ENCODE data around the gene SLC15A4. TPM values are rescaled to one million over a fixed set of nuclear protein-coding genes. Genes with fewer than 3 reads are reported as not detected.
"Not testable (repeated sequence)": the region's sequence is repeated elsewhere in the genome, so short reads cannot be mapped to it uniquely, and the experiment has no call there.

Gene SLC15A4
- total and polyA plus RNA-seq, 9 of the 15 experiments (the other 6 are each of a cell fraction or from before 2014, with no cell fraction given): 5.5 to 20.8 (median 10.1) TPM

DNA sequence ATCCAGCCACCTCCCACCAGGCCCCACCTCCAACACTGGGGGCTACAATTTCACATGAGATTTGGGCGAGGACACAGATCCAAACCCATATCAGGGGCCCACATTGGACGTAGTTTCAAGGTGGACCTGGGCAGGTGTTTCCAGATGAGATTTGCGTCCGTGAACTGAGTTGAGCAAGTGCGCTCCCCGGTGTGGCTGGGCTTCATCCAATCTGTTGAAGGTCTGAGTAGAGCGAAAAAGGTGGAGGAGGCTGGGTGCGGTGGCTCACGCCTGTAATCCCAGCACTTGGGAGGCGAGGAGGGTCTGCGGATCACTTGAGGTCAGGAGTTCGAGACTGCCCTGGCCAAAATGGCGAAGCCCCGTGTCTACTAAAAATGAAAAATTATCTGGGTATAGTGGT, 24.6 kb upstream of the SLC15A4 start:
- Histone ChIP-seq H3K4me1 (replicated peaks in 1 of 2; ENCODE audit: control insufficient read depth in 2 of 2, insufficient read depth in 2 of 2, low read length in 2 of 2) (no peaks in the 10 kb centered on the region; a peak in 1 of 5 replicates), H4K20me1 (replicated peaks; ENCODE audit: control insufficient read depth, insufficient read depth, low read length) (no peaks in the 10 kb centered on the region), H3K79me2 (ENCODE audit: control insufficient read depth, insufficient read depth, low read length) (no peaks in the 10 kb centered on the region), H3K9me1 (ENCODE audit: control insufficient read depth, insufficient read depth, low read length) (no peaks in the 10 kb centered on the region), H3K4me3 (no peak overlapping the region), H3K27ac (ENCODE audit: extremely low read depth, low read depth, low read length) (no peak overlapping the region), H3K4me2 (ENCODE audit: insufficient read depth, low read length) (no peak overlapping the region), H3K9me3 (replicated peaks; ENCODE audit: control insufficient read depth, insufficient read depth, low read depth, low read length) (no peaks in the 10 kb centered on the region), H3K27me3 (ENCODE audit: control insufficient read depth in 2 of 2, insufficient read depth in 2 of 2, low read length in 2 of 2) (peaks cover 8 to 27% of the 10 kb centered on the region in 2 experiments), H3K9ac (ENCODE audit: insufficient read depth in 1 of 2, low read depth in 2 of 2, low read length in 2 of 2) (no peak overlapping the region), H3K36me3 (ENCODE audit: control insufficient read depth, insufficient read depth, low read length) (no peaks in the 10 kb centered on the region), H2AFZ (ENCODE audit: low read depth, low read length) (no peak overlapping the region)
- 13% methylated on average over 14 of the region's 14 CpGs for WGBS (ENCODE audit: insufficient coverage, low coverage, missing lambda C conversion rate)
- ChIA-PET POLR2A (no interaction called here), CTCF (ENCODE audit: low intra/inter-chr PET ratio) (no interaction called here)
- in situ Hi-C loops (cut with MboI): no loop called here
- BruUV-seq (replicated peaks): no TSS peak
- no peak for TF ChIP-seq ZFP36 (IDR thresholded peaks at IDR 0.05; ENCODE audit: low read depth, low read length, partially characterized antibody)
- no peak for TF ChIP-seq ZZZ3 (IDR thresholded peaks at IDR 0.05)
- TF ChIP-seq ELF2 (CRISPR knock-in tag; IDR thresholded peaks at IDR 0.05): no peak
- TF ChIP-seq ADNP (tag; IDR thresholded peaks at IDR 0.05): no peak
- no peak for TF ChIP-seq ZNF217 (CRISPR knock-in tag; IDR thresholded peaks at IDR 0.05)
- TF ChIP-seq, protein P1, sequence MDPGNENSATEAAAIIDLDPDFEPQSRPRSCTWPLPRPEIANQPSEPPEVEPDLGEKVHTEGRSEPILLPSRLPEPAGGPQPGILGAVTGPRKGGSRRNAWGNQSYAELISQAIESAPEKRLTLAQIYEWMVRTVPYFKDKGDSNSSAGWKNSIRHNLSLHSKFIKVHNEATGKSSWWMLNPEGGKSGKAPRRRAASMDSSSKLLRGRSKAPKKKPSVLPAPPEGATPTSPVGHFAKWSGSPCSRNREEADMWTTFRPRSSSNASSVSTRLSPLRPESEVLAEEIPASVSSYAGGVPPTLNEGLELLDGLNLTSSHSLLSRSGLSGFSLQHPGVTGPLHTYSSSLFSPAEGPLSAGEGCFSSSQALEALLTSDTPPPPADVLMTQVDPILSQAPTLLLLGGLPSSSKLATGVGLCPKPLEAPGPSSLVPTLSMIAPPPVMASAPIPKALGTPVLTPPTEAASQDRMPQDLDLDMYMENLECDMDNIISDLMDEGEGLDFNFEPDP (CRISPR knock-in tag; IDR thresholded peaks at IDR 0.05): no peak
- TF ChIP-seq LARP7 (IDR thresholded peaks at IDR 0.05): no peak
- no peak for TF ChIP-seq IRF9 (tag; IDR thresholded peaks at IDR 0.05)
- TF ChIP-seq PHTF2 (CRISPR knock-in tag; IDR thresholded peaks at IDR 0.05): no peak
- no peak for TF ChIP-seq PHF21A (IDR thresholded peaks at IDR 0.05; ENCODE audit: borderline replicate concordance, low read depth)
- TF ChIP-seq SETDB1 (IDR thresholded peaks at IDR 0.05; ENCODE audit: low read length): no peak
- no peak for TF ChIP-seq ZNF12 (CRISPR knock-in tag; IDR thresholded peaks at IDR 0.05)
- DNase-seq (ENCODE audit: extremely low read depth in 1 of 4, low spot score in 3 of 4) (no peak), FAIRE-seq (no peak), ATAC-seq (no peak)
- intact Hi-C loops (cut with micrococcal nuclease): no loop called here

GRCh38 chr12:128846671-128847070, 22.9 kb upstream of the SLC15A4 start:
- H3K4me2 ChIP-seq (ENCODE audit: insufficient read depth, low read length); H3K9me3 ChIP-seq (replicated peaks; ENCODE audit: control insufficient read depth, insufficient read depth, low read depth, low read length); H2AFZ ChIP-seq (ENCODE audit: low read depth, low read length); H3K9me1 ChIP-seq (ENCODE audit: control insufficient read depth, insufficient read depth, low read length); H3K79me2 ChIP-seq (ENCODE audit: control insufficient read depth, insufficient read depth, low read length); in situ Hi-C loops (cut with MboI); ATAC-seq; H3K4me3 ChIP-seq; H3K27ac ChIP-seq (ENCODE audit: extremely low read depth, low read depth, low read length); DNase-seq (ENCODE audit: extremely low read depth in 1 of 4, low spot score in 3 of 4); H3K9ac ChIP-seq (ENCODE audit: insufficient read depth in 1 of 2, low read depth in 2 of 2, low read length in 2 of 2); H3K4me1 ChIP-seq (replicated peaks in 1 of 2; ENCODE audit: control insufficient read depth in 2 of 2, insufficient read depth in 2 of 2, low read length in 2 of 2); CTCF ChIA-PET (ENCODE audit: low intra/inter-chr PET ratio); BruUV-seq (replicated peaks); POLR2A ChIA-PET; intact Hi-C loops (cut with micrococcal nuclease); FAIRE-seq; H3K36me3 ChIP-seq (ENCODE audit: control insufficient read depth, insufficient read depth, low read length); H4K20me1 ChIP-seq (replicated peaks; ENCODE audit: control insufficient read depth, insufficient read depth, low read length): not testable (repeated sequence)
- WGBS (ENCODE audit: insufficient coverage, low coverage, missing lambda C conversion rate): 22% methylated on average over 5 of the region's 27 CpGs
- H3K27me3 ChIP-seq (ENCODE audit: control insufficient read depth in 2 of 2, insufficient read depth in 2 of 2, low read length in 2 of 2): peaks cover 0 to 26% of the 10 kb centered on the region in 2 experiments; a peak in 4 of 5 replicates
